Skeletal muscle cell (primary cell): Measurements from ENCODE around the gene MLIP.

Experiments used
- DNase-seq: peaks from one replicate; pipeline ENCODE4 v3.0.0-alpha.2; 2010; ENCODE audit warnings: low read depth
- H3K4me3 ChIP-seq: 2 replicates; pipeline ENCODE4 v1.5.1; 2011; ENCODE audit warnings: low read depth, mild to moderate bottlenecking, control low read depth, low read length, moderate library complexity

Gene MLIP

DNA sequence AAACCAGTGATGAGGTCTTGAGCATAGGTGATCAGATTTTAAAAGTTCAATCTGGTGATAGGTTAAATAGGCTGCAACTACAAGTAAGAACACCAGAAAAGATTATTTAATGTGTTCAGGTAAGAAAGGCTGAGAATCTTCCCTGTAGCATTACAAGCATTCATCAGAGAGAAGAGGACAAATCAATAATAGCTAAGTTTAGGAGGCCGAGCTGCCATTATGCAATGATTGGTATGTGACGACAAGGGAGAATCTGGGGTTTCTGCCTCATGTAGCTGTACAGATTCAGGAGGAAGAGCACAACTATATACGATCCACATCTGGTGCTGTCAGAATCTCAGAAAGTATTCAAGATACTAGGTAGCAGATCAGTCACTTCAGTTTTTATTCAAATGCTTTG lies 21.9 kb downstream of the MLIP start:
- no peak overlapping the region for H3K4me3 ChIP-seq
- DNase-seq: no peak

DNA sequence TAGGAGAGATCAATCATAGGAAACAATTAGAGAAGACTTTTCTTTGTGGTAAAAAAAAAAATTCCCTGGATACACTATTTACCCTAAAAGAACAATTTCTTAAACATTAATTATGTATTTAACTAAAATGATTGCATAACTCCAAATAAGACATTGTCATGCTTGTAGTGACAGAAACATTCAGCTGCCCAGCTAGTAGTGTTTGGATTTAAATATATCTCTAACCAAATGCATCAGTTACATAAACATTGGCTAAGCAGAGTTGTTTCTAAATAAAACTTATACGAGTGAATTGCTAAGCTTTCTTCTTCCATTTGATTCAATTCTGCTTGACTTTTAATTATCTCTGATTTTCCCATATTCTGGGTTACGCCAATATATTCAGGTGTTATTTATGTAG lies 23.7 kb downstream of the MLIP start:
- no peak overlapping the region for H3K4me3 ChIP-seq
- no peak for DNase-seq

DNA sequence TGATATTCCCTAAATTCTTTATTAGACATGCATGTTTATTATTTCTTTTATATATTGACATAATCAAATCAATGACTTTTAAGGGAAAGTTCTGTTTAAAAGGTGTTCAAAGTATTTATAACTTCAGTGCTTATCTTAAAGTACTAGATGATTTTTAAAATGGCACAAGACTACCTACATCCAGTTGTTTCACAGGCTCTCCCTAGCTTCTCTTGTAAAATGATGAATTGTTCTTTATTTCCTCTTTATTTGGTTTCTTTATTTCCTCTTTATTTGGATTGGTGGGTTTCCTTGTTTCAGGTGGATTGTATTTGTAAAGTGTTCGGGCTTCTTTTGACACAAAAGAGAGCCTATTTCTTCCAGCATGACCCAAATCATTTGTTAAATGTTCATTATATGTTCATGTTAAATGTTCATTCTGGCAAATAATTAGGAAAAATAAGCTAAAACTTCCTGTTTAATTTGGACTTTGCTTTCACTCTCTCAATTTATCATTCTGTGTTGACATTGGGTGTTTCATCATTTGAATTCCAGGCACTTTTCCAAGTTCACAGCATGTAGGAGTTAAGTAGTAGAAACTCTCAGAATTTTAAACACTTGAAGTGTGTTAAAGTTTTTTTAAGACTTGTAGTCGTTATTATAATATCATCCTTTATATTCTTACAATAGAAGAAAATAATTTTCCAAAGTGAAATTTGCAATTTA lies 24.6 kb downstream of the MLIP start:
- H3K4me3 ChIP-seq: no peak overlapping the region
- peak; percentile 35 for DNase-seq

DNA sequence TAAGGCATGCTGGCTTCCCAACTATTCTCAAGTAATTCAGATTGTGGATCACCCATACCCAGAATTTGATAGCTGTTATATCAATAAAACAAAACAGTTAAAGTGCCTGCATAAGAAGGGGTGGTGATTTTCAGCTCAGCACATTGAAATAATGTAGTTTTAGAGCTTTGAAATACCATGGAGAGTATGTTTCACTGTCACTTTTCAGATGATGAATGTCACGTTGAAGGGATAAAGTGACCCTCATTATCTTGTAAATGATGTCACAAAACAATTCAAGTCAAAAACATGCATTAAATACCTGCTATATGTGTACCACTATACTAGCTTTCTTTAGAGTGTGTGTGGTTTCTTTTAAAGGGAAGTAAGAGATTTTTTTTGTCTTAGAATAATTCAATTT lies 27.6 kb downstream of the MLIP start:
- no peak overlapping the region for H3K4me3 ChIP-seq
- DNase-seq: no peak

DNA sequence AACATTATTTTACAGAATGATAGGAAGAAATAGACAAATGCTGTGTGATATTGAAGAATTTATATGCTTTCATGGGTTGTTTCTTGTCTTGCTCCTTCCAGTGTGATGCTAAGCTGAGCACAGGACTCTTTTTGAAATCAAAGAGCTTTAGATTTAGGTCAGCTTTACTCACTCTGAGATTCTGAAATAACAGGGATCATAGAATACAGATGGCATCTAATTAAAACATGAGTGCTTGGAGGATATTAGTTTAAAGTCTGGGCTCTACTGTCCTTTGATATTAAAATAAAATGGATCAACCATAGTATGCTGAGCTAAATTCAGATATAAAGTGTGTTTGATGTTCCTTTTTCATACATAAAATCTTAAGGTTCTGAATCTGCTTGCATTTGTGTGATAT lies 29.6 kb downstream of the MLIP start:
- DNase-seq: no peak

DNA sequence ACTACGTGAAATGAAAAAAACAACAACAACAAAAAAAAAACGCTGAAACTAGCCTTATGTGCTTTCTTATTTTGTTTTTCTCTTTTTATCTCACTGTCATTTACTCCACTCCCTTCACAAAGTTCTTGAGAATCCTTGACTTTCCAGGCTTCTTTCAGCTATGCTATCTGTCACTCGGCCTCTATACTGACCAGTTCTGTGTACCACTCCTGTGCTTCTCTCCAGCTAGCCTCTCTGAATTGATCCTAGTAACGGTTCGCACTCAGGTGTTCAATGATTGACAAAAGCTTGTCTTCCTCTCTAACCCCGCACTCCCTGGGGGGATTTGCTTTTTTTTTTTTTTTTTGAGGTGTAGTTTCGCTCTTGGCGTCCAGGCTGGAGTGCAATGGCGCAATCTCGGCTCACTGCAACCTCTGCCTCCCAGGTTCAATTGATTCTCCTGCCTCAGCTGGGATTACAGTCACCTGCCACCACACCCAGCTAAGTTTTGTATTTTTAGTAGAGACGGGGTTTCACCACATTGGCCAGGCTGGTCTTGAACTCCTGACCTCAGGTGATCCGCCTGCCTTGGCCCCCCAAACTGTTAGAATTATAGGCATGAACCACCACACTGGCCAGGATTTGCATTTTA lies 31.8 kb downstream of the MLIP start:
- H3K4me3 ChIP-seq: no peak overlapping the region
- DNase-seq: no peak

More for the DNA sequence above, 29.6 kb downstream of the MLIP start:
- H3K4me3 ChIP-seq: no peak overlapping the region

DNA sequence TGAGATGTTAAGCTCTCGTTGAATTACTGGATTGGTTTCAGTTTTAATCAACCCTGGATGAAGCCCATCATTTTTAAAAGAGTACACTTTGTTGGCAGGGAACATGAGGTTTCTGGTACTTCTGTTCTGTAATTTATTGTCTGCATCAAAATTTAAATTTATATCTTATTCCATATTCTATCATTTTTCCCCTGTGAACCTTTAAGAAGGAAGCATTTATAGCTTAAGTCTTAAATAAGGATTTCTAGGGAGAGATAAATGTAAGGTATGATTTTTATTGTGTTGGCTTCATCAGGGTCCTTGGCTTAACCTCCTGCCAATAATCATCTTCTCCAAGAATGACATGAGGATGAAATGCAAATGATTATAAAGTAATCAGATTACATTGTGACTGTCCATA lies 40.6 kb downstream of the MLIP start:
- DNase-seq: no peak
- no peak overlapping the region for H3K4me3 ChIP-seq

DNA sequence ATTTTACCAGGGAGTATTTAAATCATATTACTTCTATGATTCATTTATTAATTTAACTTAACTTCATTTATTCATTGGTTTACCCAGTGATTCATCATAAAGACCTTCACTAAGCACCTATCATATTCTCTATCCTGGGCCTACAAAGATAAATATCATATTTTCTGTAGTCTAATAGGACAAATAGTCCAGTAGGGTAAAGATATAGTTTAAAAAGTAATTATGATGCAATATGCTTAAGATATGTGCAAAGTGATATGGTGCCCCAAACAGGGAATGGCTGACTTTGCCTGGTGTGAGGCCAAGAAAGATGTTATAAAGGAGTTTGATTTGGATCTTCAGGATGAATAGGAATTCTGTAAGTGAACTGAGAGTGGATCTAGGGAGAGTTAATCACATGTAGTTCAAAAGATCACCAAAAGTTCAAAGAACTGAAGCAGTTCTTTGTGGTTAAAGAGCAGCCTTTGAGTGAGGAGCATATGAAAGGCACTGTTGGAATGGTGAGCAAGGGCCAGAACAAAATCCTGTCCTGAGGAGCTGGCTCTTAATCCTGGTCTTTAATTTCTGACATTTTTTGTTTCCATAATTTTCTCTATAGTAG lies 45.5 kb downstream of the MLIP start:
- no peak overlapping the region for H3K4me3 ChIP-seq
- no peak for DNase-seq

DNA sequence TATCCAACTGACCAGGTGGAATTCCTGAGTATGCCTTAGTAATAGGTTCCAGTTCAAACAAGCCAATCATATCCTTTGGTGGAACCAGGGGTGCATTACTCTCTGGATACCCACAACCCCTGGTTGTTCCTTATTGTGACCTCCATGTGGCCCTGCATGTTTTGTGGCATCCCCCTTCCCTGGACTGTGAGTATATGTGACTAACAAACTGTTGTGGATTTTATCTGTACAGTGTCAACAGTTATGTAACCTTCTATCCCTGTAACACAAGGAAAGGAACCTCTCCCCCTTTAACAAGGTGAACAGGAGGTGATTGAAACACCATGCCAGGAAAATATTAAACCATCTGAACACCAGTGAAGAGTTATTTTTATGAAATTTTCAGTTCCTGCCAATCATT lies 46.2 kb downstream of the MLIP start:
- H3K4me3 ChIP-seq: no peak overlapping the region
- DNase-seq: no peak

DNA sequence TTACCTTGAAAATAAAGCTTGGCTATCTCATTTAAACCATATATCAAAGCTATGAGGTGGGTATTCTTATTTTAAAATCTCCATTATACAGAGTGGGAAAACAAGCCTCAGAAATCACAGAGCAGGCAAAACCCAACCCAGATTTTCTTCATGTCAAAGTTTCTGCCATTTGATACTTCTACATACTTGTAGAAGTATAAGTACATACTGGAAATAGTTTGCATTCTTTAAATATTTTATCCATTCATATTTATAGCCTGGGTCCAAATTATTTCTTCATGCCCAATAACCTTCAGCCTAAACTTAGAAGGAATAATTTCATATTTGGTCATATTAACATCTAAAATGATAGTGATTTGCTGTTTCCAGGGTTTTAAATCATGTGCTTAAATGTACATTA lies 61.8 kb downstream of the MLIP start:
- H3K4me3 ChIP-seq: no peak overlapping the region
- no peak for DNase-seq

DNA sequence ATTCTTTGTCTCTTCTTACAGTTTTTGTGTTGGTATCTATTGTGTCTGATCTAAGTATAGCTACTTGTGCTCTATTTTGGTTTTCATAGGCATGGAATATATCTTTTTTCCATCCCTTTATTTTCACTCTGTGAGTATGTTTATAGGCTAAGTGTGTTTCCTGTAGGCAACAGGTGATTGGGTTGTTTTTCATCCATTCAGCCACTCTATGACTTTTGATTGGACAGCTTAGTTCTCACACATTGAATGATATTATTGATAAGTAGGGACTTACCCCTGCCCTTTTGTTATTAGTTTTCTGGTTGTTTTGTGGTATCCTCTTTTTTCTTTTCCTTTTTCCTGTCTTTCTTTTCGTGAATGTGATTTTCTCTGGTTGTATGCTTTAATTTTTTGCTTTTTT lies 67.9 kb downstream of the MLIP start:
- DNase-seq: no peak
- no peak overlapping the region for H3K4me3 ChIP-seq

DNA sequence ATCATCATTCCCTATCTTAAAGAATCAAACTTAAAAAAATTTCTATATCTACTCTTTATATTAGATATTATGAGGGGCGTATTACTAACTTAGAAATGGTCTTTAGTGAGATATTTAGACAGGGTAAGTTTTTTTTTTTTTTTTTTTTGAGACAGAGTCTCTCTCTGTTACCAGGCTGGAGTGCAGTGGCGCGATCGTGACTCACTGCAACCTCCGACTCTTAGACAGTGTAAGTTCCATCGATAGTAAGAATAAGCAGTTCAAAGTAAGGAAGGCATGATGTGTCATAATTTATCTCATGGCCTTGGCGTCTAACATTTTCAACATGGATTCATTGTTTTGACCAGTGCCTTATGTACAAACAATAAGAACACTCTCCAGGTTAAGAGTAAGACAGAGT lies 72.4 kb downstream of the MLIP start:
- H3K4me3 ChIP-seq: no peak overlapping the region
- no peak for DNase-seq

DNA sequence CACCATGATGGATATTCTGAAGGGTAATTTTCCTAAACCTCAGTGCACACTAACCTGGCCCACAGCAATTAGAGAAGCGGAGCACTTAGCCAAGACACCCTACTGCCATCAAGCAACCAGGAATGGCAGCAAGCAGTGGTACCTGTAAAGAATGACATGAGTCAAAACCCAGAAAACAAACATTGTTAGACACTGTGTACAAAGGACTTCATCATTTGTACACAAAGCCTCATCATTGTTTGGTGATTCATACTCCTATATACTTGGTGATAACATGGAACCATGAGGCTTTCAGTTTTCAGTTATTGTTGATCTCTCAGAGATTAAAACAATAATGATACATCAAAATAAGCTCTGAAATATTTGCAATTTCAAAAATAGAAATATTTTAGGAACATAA lies 74.6 kb downstream of the MLIP start:
- no peak for DNase-seq
- H3K4me3 ChIP-seq: no peak overlapping the region

DNA sequence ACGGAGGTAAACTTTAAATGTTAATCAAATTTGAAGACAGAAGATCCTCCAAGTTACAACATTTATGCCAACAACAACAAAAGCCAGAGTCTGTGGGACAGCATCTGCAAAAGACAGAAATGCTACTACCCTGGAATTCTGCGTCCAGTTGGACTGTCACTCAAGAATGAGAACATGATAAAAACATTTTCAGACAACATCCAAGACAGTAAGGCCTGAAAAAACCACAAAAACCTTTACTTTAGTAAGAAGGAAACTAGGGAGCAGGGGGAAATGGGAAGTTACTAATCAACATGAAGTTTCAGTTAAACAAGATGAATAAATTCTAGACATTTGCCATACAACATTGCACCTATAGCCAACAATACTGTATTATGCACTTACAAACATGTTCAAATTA lies 77.6 kb downstream of the MLIP start:
- DNase-seq: no peak
- H3K4me3 ChIP-seq: no peak overlapping the region

DNA sequence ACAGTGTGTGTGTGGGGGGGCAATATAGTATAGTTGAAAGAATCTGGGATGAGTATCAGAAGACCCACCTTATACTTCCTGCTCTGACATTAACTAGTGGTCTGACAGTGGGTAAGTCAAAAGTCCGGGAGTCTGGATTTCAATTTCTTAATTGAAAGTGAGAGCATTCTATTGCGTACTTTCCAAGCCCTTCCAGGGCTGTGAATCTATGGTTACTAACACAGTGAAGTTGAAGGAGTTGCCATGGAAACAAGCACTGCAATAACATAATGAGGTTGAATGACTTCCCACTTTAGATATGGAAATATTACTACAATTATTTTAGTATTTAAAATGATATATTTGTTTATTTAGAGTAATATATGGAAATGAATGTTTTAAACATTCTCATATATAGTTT lies 80.2 kb downstream of the MLIP start:
- DNase-seq: peak; percentile 16
- H3K4me3 ChIP-seq: no peak overlapping the region

DNA sequence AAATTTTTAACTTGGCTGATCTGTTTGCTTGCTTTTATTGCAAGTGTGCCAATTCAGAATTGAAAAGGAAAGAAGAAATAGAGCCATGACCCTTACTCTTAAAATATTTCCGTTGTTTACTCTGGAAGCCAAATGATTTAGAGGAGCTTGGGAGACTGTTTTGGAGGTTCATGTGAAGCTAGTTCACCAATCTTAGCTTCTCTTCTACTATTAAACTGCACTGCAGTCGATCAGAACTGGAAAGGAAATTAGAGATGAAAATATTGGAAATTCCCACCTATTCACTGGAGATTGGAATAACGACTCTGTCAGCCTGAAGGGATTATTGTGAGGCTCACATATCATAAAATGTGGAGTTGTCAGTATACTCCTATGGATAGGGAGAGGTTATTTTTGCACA lies 81.8 kb downstream of the MLIP start:
- no peak for DNase-seq

DNA sequence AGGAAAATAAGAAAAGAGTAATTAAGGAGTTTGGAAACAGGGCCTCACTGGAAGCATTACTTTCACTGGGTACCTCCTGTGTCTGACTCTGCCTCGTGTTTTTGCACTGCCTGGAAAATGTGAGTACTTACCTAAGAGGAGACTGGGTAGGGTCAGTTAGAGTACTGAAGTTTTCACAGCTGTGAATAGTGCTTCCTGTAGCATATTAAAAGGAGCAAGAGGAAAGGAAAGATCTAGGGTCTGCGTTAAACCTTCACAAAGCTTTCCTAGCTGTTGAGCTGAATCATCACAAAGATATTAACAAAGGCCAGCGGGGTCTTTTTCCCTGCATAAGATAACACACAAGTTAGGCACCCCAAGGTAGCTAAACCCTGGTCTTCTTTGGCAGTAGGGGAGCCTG lies 82.3 kb downstream of the MLIP start:
- no peak for DNase-seq
- H3K4me3 ChIP-seq: no peak overlapping the region

More for the DNA sequence above, 81.8 kb downstream of the MLIP start:
- no peak overlapping the region for H3K4me3 ChIP-seq

DNA sequence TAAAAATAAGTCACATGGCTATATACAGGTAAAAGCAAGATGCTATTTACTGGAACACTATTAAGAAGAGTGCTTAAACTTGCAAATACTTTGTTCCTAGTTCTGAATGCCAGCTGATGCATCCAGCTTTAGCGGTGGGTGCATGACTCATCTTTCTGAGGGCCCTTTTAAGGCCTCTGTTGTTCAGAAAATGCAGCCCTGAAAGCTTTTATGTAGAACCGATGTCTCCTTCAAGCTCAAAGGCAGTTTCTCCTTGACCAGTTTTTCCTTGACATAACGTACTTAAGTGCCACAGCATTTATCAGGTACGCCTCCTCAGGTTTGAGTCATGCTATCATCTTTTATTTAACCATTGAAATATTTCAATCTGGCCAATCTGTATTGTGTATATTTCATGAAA lies 82.8 kb downstream of the MLIP start:
- H3K4me3 ChIP-seq: no peak overlapping the region
- peak; percentile 25 for DNase-seq

DNA sequence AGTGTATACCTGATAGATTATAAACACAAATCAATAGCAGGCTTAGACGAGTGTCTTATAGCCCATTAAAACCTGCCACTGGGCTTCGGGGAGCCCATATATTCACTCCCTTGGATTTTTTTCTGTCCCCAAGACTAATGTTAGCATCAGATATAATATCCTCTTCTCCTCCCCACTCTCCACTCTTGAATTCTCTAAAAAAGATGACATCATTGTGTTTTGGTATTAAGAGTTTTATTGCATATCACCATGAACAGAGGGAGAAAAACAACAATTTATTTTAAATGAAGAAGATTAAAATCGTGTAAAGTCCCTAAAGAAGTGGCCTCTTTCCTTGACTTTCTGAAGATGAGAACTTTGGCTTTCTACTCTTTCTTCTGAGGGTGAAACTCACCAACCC lies 84.4 kb downstream of the MLIP start:
- no peak overlapping the region for H3K4me3 ChIP-seq
- no peak for DNase-seq

DNA sequence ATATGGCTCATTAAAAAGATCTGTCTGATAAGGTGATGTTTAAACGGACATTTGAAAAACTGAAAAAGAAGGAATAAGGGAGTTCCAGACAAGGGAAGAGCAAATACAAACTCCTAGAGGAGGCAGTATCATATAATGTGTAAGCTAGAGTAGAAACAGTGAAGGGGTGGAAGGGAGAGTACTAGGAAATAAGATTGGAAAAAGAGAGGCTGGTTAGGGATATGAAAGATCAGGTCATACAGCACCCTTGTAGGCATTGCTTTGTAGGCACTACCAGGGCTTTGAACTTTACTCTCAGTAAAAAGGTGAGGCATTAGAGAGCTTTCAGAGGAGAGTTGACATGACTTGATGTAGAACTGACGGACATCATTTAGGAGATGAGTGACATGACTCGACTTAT lies 85.7 kb downstream of the MLIP start:
- no peak overlapping the region for H3K4me3 ChIP-seq
- DNase-seq: no peak

DNA sequence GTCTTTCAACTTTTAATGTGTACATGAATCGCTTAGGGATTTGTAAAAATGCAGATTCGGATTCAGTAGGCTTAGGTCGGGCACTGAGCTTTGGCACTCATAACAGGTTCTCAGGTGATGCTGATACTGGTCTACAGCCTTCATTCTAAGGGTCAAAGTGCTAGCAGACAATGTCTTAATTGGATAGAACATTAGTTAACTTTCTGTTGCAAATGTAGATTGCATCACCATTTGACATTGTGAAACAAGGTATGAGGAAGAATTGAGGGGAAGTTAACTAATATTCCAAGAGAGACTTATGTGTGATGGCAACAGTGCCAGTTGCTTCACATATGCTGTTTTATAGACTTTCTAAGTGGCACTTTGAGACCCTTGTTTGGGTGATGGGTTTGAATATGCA lies 86.9 kb downstream of the MLIP start:
- DNase-seq: no peak
- H3K4me3 ChIP-seq: no peak overlapping the region
